ENCODE data around the gene PTPDC1. TPM values are rescaled to one million over a fixed set of nuclear protein-coding genes. Genes with fewer than 3 reads are reported as not detected.
"Not testable (repeated sequence)": the region's sequence is repeated elsewhere in the genome, so short reads cannot be mapped to it uniquely, and the experiment has no call there.

Gene PTPDC1
- total RNA-seq, 2 experiments from 2014 or later: 2.6 TPM

GRCh38 chr9:94078086-94078485 is 6.2 kb upstream of the PTPDC1 start:
- Mint-ChIP-seq H3K27me3 (ENCODE audit: low read depth) (no peaks in the 10 kb centered on the region), H3K36me3 (ENCODE audit: low read depth) (peaks cover 2% of the 10 kb centered on the region), H3K9me3 (no peaks in the 10 kb centered on the region), H3K27ac (no peak overlapping the region), H3K4me3 (no peak overlapping the region), H3K4me1 (ENCODE audit: low read depth) (no peaks in the 10 kb centered on the region)
- CTCF ChIA-PET: interaction anchor here (2.2 kb wide), 1 partner anchor 12 kb away, joined by 7 read pairs; no protein-coding TSS in a partner anchor
- no peak for DNase-seq
- intact Hi-C loops (cut with micrococcal nuclease): no loop called here

DNA sequence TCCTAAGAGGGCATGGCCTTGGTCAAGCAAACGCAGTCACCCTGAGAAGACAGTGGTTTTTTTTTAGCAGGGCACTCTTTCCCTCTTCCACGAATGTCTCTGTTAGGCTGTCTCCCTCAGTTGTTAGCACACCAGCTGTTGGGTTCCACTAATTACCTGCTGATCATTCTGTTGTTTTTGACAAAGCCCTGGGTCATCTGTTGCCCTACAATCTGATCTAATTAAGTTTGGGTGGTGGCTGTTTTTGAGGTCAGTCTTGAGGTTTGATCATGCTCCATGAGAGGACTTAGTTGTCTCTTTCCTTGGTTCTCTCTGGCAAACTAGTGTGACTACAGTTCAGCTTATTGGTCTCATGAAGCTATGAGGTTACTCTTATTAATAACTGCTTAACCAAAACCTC is 5.0 kb upstream of the PTPDC1 start:
- H3K27ac Mint-ChIP-seq: no peak overlapping the region
- H3K36me3 Mint-ChIP-seq (ENCODE audit: low read depth): peaks cover 2% of the 10 kb centered on the region
- H3K4me3 Mint-ChIP-seq: no peak overlapping the region
- intact Hi-C loops (cut with micrococcal nuclease): no loop called here
- no peaks in the 10 kb centered on the region for H3K27me3 Mint-ChIP-seq (ENCODE audit: low read depth)
- no peaks in the 10 kb centered on the region for H3K9me3 Mint-ChIP-seq
- CTCF ChIA-PET: interaction anchor here (0.6 to 2.2 kb wide), 2 partner anchors 13 to 84 kb away, joined by 4 to 7 read pairs; no protein-coding TSS in a partner anchor
- H3K4me1 Mint-ChIP-seq (ENCODE audit: low read depth): no peaks in the 10 kb centered on the region
- DNase-seq: no peak

GRCh38 chr9:94080249-94080648 is 4.0 kb upstream of the PTPDC1 start:
- CTCF ChIA-PET: no interaction called here
- no peak overlapping the region for H3K27ac Mint-ChIP-seq
- intact Hi-C loops (cut with micrococcal nuclease): no loop called here
- H3K4me1 Mint-ChIP-seq (ENCODE audit: low read depth): no peaks in the 10 kb centered on the region
- no peaks in the 10 kb centered on the region for H3K9me3 Mint-ChIP-seq
- H3K4me3 Mint-ChIP-seq: no peak overlapping the region
- DNase-seq: no peak
- no peaks in the 10 kb centered on the region for H3K27me3 Mint-ChIP-seq (ENCODE audit: low read depth)
- H3K36me3 Mint-ChIP-seq (ENCODE audit: low read depth): peaks cover 2% of the 10 kb centered on the region

DNA sequence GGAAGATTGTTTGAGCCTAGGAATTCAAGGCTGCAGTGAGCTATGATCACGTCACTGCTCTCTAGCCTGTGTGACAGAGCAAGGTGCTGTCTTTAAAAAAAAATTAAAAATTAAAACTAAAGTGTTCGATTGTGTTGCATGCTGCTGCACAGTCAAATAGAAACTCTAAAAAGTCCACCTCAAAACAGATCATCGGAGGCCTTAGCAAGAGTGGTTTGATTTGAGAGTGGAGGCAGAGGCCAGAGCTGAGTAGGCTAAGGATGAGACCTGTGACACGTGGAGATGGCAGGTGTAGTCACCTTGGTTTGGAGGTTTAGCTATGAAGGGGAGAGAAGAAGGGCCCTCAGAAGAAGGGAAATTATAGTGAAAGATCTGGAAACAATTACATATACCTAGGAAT is 2.8 kb upstream of the PTPDC1 start:
- intact Hi-C loops (cut with micrococcal nuclease): no loop called here
- Mint-ChIP-seq H3K4me1 (ENCODE audit: low read depth) (no peaks in the 10 kb centered on the region), H3K36me3 (ENCODE audit: low read depth) (no peaks in the 10 kb centered on the region), H3K27ac (no peak overlapping the region), H3K9me3 (no peaks in the 10 kb centered on the region), H3K27me3 (ENCODE audit: low read depth) (no peaks in the 10 kb centered on the region), H3K4me3 (no peak overlapping the region)
- CTCF ChIA-PET: no interaction called here
- no peak for DNase-seq

DNA sequence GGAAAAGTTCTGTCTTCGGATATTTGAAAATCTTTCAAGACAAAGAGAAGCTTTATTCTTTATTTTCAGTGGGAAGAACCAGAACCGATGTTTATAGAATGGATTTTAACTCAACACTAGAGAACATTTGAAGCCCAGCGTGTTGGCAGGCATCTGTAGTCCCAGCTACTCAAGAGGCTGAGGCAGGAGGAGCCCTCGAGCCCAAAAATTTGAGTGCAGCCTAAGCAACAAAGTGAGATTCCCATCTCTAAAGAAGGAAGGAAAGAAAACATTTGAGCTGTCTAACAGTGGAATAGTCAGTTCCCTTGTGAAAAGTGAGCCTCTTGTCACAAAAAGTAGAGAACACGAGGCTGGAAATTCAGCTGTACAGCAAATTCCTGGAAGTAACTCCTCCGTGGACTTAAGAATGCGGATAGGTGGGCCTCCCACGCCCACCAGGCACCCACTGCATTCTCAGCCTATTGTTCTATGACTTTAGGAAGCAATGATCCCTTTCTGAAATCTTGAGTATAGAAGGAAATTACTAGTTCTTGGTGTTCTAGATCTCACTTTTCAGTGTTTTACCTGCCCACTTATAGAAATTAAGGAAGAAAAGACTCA is 2.3 kb upstream of the PTPDC1 start:
- no peak overlapping the region for H3K4me3 Mint-ChIP-seq
- no peaks in the 10 kb centered on the region for H3K4me1 Mint-ChIP-seq (ENCODE audit: low read depth)
- no peaks in the 10 kb centered on the region for H3K36me3 Mint-ChIP-seq (ENCODE audit: low read depth)
- CTCF ChIA-PET: interaction anchor here (1.1 kb wide), 1 partner anchor 132 kb away, joined by 4 read pairs; no protein-coding TSS in a partner anchor
- no peaks in the 10 kb centered on the region for H3K27me3 Mint-ChIP-seq (ENCODE audit: low read depth)
- intact Hi-C loops (cut with micrococcal nuclease): no loop called here
- no peak overlapping the region for H3K27ac Mint-ChIP-seq
- DNase-seq: no peak
- H3K9me3 Mint-ChIP-seq: no peaks in the 10 kb centered on the region

- H3K36me3 Mint-ChIP-seq (ENCODE audit: low read depth): no peaks in the 10 kb centered on the region
- DNase-seq: no peak
- H3K4me3 Mint-ChIP-seq: no peak overlapping the region
- no peaks in the 10 kb centered on the region for H3K27me3 Mint-ChIP-seq (ENCODE audit: low read depth)
- CTCF ChIA-PET: interaction anchor here (0.9 to 1.3 kb wide), 4 partner anchors 16 to 135 kb away, joined by 3 to 4 read pairs (median 4); no protein-coding TSS in a partner anchor
- no peaks in the 10 kb centered on the region for H3K9me3 Mint-ChIP-seq
- no peaks in the 10 kb centered on the region for H3K4me1 Mint-ChIP-seq (ENCODE audit: low read depth)
- intact Hi-C loops (cut with micrococcal nuclease): no loop called here
- no peak overlapping the region for H3K27ac Mint-ChIP-seq
These were observed 1.7 kb upstream of the PTPDC1 start for GRCh38 chr9:94082553-94082952.

GRCh38 chr9:94082956-94083355 is 1.3 kb upstream of the PTPDC1 start:
- Mint-ChIP-seq H3K9me3 (no peaks in the 10 kb centered on the region), H3K27ac (no peak overlapping the region), H3K27me3 (ENCODE audit: low read depth) (no peaks in the 10 kb centered on the region), H3K36me3 (ENCODE audit: low read depth) (no peaks in the 10 kb centered on the region), H3K4me3 (no peak overlapping the region), H3K4me1 (ENCODE audit: low read depth) (no peaks in the 10 kb centered on the region)
- no peak for DNase-seq
- CTCF ChIA-PET: interaction anchor here (0.9 to 1.3 kb wide), 4 partner anchors 17 to 134 kb away, joined by 3 to 4 read pairs (median 4); no protein-coding TSS in a partner anchor
- intact Hi-C loops (cut with micrococcal nuclease): no loop called here

DNA sequence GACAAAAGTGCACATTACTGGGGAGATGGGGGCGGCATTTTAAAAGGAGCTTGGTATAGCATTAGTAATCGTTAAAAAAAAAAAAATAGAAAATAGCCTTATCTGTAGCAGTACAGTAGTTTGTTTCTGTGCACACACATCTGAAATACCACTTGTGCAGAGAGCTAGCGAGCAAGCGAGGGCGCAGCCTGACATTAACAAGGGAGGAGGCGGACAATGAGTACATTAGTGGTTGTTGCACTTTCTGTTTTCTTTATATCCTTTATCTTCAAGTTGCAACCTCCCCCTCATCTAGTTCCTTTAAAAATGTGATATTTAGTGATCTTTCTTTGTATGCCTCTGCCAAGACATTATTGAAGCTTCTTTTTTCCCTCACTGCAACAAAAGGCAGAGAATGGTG is 880 bp upstream of the PTPDC1 start:
- intact Hi-C loops (cut with micrococcal nuclease): no loop called here
- no peak overlapping the region for H3K27ac Mint-ChIP-seq
- no peaks in the 10 kb centered on the region for H3K9me3 Mint-ChIP-seq
- H3K27me3 Mint-ChIP-seq (ENCODE audit: low read depth): no peaks in the 10 kb centered on the region
- DNase-seq: no peak
- no peaks in the 10 kb centered on the region for H3K36me3 Mint-ChIP-seq (ENCODE audit: low read depth)
- H3K4me3 Mint-ChIP-seq: no peak overlapping the region
- no peaks in the 10 kb centered on the region for H3K4me1 Mint-ChIP-seq (ENCODE audit: low read depth)
- CTCF ChIA-PET: interaction anchor here (0.7 to 1.3 kb wide), 4 partner anchors 17 to 134 kb away, joined by 3 to 8 read pairs (median 4); no protein-coding TSS in a partner anchor

- CTCF ChIA-PET: interaction anchor here (0.6 to 1.6 kb wide), 4 partner anchors 12 to 128 kb away, joined by 3 to 5 read pairs (median 4); no protein-coding TSS in a partner anchor
- no peak for DNase-seq
- intact Hi-C loops (cut with micrococcal nuclease): no loop called here
- Mint-ChIP-seq H3K4me1 (ENCODE audit: low read depth) (no peaks in the 10 kb centered on the region), H3K36me3 (ENCODE audit: low read depth) (no peaks in the 10 kb centered on the region), H3K4me3 (no peak overlapping the region), H3K9me3 (no peaks in the 10 kb centered on the region), H3K27ac (no peak overlapping the region), H3K27me3 (ENCODE audit: low read depth) (no peaks in the 10 kb centered on the region)
These were observed 887 bp downstream of the PTPDC1 start for GRCh38 chr9:94085062-94085639.

DNA sequence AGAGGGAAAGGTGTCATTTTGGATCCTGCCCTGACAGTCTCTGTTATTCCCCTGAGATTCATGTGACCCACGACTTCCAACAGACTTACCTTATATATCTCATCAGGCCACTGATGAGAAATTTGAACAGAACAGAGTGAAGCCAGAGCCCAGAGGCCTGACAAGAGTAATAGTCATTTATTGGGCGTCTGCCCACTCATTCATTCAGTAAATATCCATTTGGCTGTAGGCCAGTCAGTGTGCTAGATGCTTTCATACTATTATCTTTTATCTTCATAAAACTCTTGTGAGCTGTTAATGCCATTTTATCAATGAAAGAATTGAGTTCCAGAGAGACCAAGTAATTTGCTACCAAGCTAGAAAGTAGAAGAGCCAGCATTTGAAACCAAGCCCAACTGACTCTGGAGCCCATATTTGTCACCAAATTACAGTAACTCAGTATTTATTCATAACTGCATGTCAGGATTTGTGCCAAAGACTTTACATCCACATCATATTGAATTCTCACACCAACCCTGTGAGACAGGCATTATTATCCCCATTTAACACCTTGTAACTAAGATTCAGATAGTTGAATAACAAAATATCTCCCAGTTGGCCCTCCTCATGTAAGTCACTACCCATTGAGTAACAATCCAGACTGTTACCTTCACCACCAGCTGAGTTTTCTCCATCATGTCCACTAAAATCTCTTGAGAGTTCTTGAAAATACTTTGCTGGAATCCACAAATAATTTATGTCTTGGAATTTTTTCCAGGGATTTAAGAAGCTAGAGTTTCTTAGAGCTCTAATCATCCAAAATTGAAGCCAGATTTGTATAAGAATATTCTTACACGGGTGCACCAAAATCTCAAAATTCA is 2.5 kb downstream of the PTPDC1 start:
- H3K4me3 Mint-ChIP-seq: no peak overlapping the region
- no peaks in the 10 kb centered on the region for H3K9me3 Mint-ChIP-seq
- no peak for DNase-seq
- no peaks in the 10 kb centered on the region for H3K36me3 Mint-ChIP-seq (ENCODE audit: low read depth)
- CTCF ChIA-PET: interaction anchor here (0.6 kb wide), 1 partner anchor 977 kb away, joined by 3 read pairs; no protein-coding TSS in a partner anchor
- intact Hi-C loops (cut with micrococcal nuclease): no loop called here
- no peaks in the 10 kb centered on the region for H3K27me3 Mint-ChIP-seq (ENCODE audit: low read depth)
- no peak overlapping the region for H3K27ac Mint-ChIP-seq
- H3K4me1 Mint-ChIP-seq (ENCODE audit: low read depth): no peaks in the 10 kb centered on the region

- H3K9me3 Mint-ChIP-seq; H3K27me3 Mint-ChIP-seq (ENCODE audit: low read depth); intact Hi-C loops (cut with micrococcal nuclease); H3K4me3 Mint-ChIP-seq; DNase-seq; H3K4me1 Mint-ChIP-seq (ENCODE audit: low read depth); H3K27ac Mint-ChIP-seq; CTCF ChIA-PET: not testable (repeated sequence)
- H3K36me3 Mint-ChIP-seq (ENCODE audit: low read depth): peaks cover 12% of the 10 kb centered on the region
These were observed 10.2 kb downstream of the PTPDC1 start for GRCh38 chr9:94094219-94095145.

Measured in activated naive CD4-positive, alpha-beta T cell treated with anti-CD3 and anti-CD28 coated beads for 36 hours (primary cell).